Osteoblast (primary cell): ENCODE measurements around the gene CUX1. TPM values are rescaled to one million over a fixed set of nuclear protein-coding genes. Genes with fewer than 3 reads are reported as not detected.
"Not testable (repeated sequence)": the region's sequence is repeated elsewhere in the genome, so short reads cannot be mapped to it uniquely, and the experiment has no call there.

ENCODE experiments used
- DNase-seq: peaks from one replicate; pipeline ENCODE4 v3.0.0; 2011; ENCODE audit warnings: low spot score, mixed read lengths; ENCODE audit not compliant: insufficient read length; ENCODE audit errors: missing footprints
- H2AFZ ChIP-seq: 2 replicates; pipeline ENCODE4 v1.6.0; 2011; ENCODE audit warnings: mild to moderate bottlenecking, low read length
- H3K27ac ChIP-seq: 2 replicates; pipeline ENCODE4 v1.5.1; 2011; ENCODE audit warnings: mild to moderate bottlenecking, low read depth, low read length, moderate library complexity
- H3K27me3 ChIP-seq: 2 replicates; pipeline ENCODE4 v1.6.0; 2012; ENCODE audit warnings: mild to moderate bottlenecking, control low read depth, inconsistent platforms, low read length, moderate library complexity; ENCODE audit not compliant: insufficient read depth
- H3K36me3 ChIP-seq: 2 replicates; pipeline ENCODE4 v1.5.1; 2011; ENCODE audit warnings: mild to moderate bottlenecking, low read length, control low read depth, moderate library complexity; ENCODE audit not compliant: insufficient read depth
- H3K4me1 ChIP-seq: 2 replicates; pipeline ENCODE4 v1.5.1; 2011; ENCODE audit warnings: mild to moderate bottlenecking, low read length, control low read depth, moderate library complexity; ENCODE audit not compliant: insufficient read depth
- H3K4me2 ChIP-seq: 2 replicates; pipeline ENCODE4 v1.6.0; 2011; ENCODE audit warnings: mild to moderate bottlenecking, low read length; ENCODE audit not compliant: insufficient read depth
- H3K4me3 ChIP-seq: fragments of 200-600 bp; sonication (generic); 3 replicates; pipeline ENCODE4 v1.5.1; 2012; ENCODE audit warnings: mild to moderate bottlenecking, low read length, inconsistent platforms; ENCODE audit not compliant: insufficient read depth
- H3K79me2 ChIP-seq: 2 replicates; pipeline ENCODE4 v1.6.0; 2012; ENCODE audit warnings: mild to moderate bottlenecking, low read length, control low read depth, inconsistent platforms; ENCODE audit not compliant: insufficient read depth
- H3K9me3 ChIP-seq: 2 replicates; pipeline ENCODE4 v1.5.1; 2011; ENCODE audit warnings: low read depth, low read length, control low read depth
- H4K20me1 ChIP-seq: 2 replicates; pipeline ENCODE4 v1.6.0; 2012; ENCODE audit warnings: mild to moderate bottlenecking, low read length, control low read depth; ENCODE audit not compliant: insufficient read depth
- CTCF ChIP-seq: IDR thresholded peaks from 2 replicates; pipeline ENCODE4 v1.5.1; 2011; ENCODE audit warnings: mild to moderate bottlenecking, low read depth, low read length, moderate library complexity; ENCODE audit errors: extremely low read depth
- total RNA-seq: library from RNA; depleted of rRNA; stranded (reverse); fragments of >200 nt; gene quantifications from 2 replicates; pipeline ENCODE4 v1.2.3, GENCODE V29; 2012

Gene CUX1
- total RNA-seq, 1 donor = 41.6 TPM

DNA sequence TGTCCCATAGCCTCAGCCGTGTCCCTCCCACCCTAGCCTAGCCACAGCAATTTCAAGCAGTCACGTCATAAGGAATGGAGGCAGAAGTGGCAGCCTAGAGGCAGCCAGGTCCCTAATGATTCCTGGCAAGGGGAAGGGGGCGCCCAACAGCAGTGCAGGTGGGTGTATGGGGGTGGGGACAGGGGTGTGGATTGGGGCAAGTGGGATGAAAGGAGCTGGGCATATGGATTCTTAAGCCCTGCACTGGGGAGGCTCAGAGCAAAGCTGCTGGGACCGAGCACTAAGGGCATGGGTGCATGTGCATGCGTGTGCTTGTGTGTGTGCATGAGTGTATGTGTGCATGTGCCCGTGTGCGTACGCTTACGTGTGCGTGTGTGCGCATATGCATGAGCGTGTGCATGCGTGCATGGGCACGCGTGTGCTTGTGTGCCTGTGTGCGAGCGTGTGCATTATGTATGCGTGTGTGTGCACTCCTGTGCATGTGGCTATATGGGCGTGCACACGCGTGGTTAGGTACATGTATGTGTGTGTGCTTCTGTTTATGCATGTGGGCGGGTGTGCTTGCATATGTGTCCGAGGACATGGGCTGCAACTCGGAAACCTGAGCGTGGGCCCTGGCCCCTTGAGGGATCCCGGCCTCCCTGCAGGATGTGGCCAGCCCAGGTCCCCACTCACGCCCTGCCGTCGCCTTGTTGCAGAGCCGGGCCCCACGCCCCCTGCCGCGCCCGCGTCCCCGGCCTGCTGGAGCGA, 503.4 kb downstream of the CUX1 start:
- Histone ChIP-seq H3K27ac (no peak overlapping the region), H3K27me3 (no peaks in the 10 kb centered on the region), H3K4me3 (no peak overlapping the region), H3K79me2 (no peaks in the 10 kb centered on the region), H3K4me1 (no peaks in the 10 kb centered on the region), H3K36me3 (no peaks in the 10 kb centered on the region), H4K20me1 (no peaks in the 10 kb centered on the region), H2AFZ (no peak overlapping the region), H3K9me3 (no peaks in the 10 kb centered on the region), H3K4me2 (no peak overlapping the region)
- peak; percentile 77 for DNase-seq
- TF ChIP-seq CTCF = no peak

GRCh38 chr7:102321351-102322201, 504.1 kb downstream of the CUX1 start:
- H3K9me3 ChIP-seq = no peaks in the 10 kb centered on the region
- no peaks in the 10 kb centered on the region for H3K36me3 ChIP-seq
- H3K4me1 ChIP-seq = no peaks in the 10 kb centered on the region
- H3K27me3 ChIP-seq = peaks cover 5% of the 10 kb centered on the region
- H3K27ac ChIP-seq = no peak overlapping the region
- no peak overlapping the region for H3K4me3 ChIP-seq
- H2AFZ ChIP-seq = no peak overlapping the region
- no peak for TF ChIP-seq CTCF
- H3K4me2 ChIP-seq = no peak overlapping the region
- no peaks in the 10 kb centered on the region for H4K20me1 ChIP-seq
- no peaks in the 10 kb centered on the region for H3K79me2 ChIP-seq
- DNase-seq = peak; percentile 91

DNA sequence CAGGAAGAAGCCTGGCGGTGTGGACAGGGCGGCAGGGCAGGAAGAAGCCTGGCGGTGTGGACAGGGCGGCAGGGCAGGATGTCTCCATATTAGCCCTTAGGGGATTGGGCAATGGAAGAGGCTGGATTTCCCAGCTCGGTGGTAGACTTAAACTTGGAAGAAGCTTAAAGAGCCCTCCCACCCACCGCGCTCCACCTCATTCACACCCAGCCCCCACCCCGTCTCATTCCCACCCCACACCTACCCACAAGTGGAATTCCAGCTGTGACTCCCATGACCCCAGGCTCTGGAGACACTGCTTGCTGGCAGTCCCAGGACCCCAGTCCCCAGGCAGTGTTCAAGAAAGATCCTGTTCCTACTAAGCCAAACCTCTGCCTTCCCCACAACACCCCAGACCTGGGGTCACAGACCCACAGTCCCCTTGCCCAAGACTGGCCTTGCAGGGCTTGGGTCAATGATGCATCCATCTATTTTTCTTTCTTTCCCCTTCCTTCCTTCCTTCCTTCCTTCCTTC, 504.8 kb downstream of the CUX1 start:
- H3K4me3 ChIP-seq = no peak overlapping the region
- no peaks in the 10 kb centered on the region for H3K4me1 ChIP-seq
- H3K27ac ChIP-seq = no peak overlapping the region
- H3K79me2 ChIP-seq = no peaks in the 10 kb centered on the region
- no peak overlapping the region for H3K4me2 ChIP-seq
- no peak for TF ChIP-seq CTCF
- H4K20me1 ChIP-seq = no peaks in the 10 kb centered on the region
- H3K36me3 ChIP-seq = no peaks in the 10 kb centered on the region
- DNase-seq = peak; percentile 55
- no peak overlapping the region for H2AFZ ChIP-seq
- H3K9me3 ChIP-seq = no peaks in the 10 kb centered on the region
- peaks cover 10% of the 10 kb centered on the region for H3K27me3 ChIP-seq

GRCh38 chr7:102323914-102324195, 506.4 kb downstream of the CUX1 start:
- no peak overlapping the region for H2AFZ ChIP-seq
- no peak overlapping the region for H3K27ac ChIP-seq
- no peaks in the 10 kb centered on the region for H3K79me2 ChIP-seq
- no peaks in the 10 kb centered on the region for H3K4me1 ChIP-seq
- H4K20me1 ChIP-seq = no peaks in the 10 kb centered on the region
- H3K4me3 ChIP-seq = no peak overlapping the region
- DNase-seq = no peak
- H3K4me2 ChIP-seq = no peak overlapping the region
- peaks cover 17% of the 10 kb centered on the region for H3K27me3 ChIP-seq
- TF ChIP-seq CTCF = no peak
- no peaks in the 10 kb centered on the region for H3K36me3 ChIP-seq
- no peaks in the 10 kb centered on the region for H3K9me3 ChIP-seq

DNA sequence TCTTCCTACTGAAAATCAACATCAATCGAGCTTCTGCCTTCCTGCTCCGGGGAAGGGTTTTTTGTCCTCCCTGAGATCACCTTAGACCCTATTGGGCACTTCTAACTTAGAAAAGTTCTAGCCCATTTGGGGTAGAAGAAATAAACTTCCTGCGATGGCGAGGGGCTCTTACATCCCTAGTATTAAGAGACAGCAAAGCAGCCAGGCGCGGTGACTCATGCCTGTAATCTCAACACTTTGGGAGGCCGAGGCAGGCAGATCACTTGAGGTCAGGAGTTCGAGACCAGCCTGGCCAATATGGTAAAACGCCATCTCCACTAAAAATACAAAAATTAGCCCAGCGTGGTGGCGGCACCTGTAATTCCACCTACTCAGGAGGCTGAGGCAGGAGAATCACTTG, 507.7 kb downstream of the CUX1 start:
- H3K9me3 ChIP-seq, DNase-seq, H3K79me2 ChIP-seq, H4K20me1 ChIP-seq, H3K4me3 ChIP-seq, H3K4me1 ChIP-seq, H2AFZ ChIP-seq, H3K27ac ChIP-seq, H3K36me3 ChIP-seq, H3K4me2 ChIP-seq: not testable (repeated sequence)
- peaks cover 17% of the 10 kb centered on the region for H3K27me3 ChIP-seq
